B cell (primary cell): ENCODE results near the gene KDM3B.

Experiments used
- CTCF ChIP-seq: fragments of 200-600 bp; IDR thresholded peaks from one replicate; pipeline ENCODE4 v1.8.0; 2022; ENCODE audit warnings: antibody characterized with exemption, mild to moderate bottlenecking
- EZH2 ChIP-seq: IDR thresholded peaks from 2 replicates; pipeline ENCODE4 v1.6.1; 2012; ENCODE audit warnings: borderline replicate concordance, low read depth, mild to moderate bottlenecking, moderate library complexity, low read length; ENCODE audit not compliant: insufficient read depth, poor library complexity, severe bottlenecking

DNA sequence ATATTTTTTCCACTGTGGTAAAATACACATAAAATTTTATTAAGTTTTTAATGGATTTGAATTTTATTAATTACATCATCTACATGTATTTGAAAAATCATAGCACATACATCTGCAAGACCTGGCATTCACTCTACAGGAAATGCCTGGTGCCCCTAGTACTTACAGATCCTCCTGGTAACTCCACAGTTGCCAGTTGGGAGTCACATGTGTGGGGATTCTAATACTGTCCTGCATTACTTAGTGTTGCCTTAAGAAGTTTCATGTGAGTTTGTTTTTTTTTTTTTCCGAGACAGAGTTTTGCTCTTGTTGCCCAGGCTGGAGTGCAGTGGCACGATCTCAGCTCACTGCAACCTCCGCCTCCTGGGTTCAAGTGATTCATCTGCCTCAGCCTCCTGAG lies 18.1 kb downstream of the KDM3B start:
- no peak for TF ChIP-seq CTCF
- no peak for TF ChIP-seq EZH2
